Activated naive CD8-positive, alpha-beta T cell treated with anti-CD3 and anti-CD28 coated beads for 36 hours (primary cell): ENCODE results near the gene RNF207. TPM values are rescaled to one million over a fixed set of nuclear protein-coding genes. Genes with fewer than 3 reads are reported as not detected.
A peak's percentile ranks its signal among the peaks of the same experiment; 100 is the strongest.
"Not testable (repeated sequence)": the region's sequence is repeated elsewhere in the genome, so short reads cannot be mapped to it uniquely, and the experiment has no call there.

ENCODE experiments used
- DNase-seq: peaks from one replicate; pipeline ENCODE4 v3.0.0; 2021
- H3K27ac Mint-ChIP-seq: one replicate; pipeline ENCODE4 v1.8.0; 2022; ENCODE audit warnings: mild to moderate bottlenecking, moderate library complexity, mixed read lengths
- H3K27me3 Mint-ChIP-seq: one replicate; pipeline ENCODE4 v1.8.0; 2022; ENCODE audit warnings: mild to moderate bottlenecking, mixed read lengths
- H3K36me3 Mint-ChIP-seq: one replicate; pipeline ENCODE4 v1.8.0; 2021; ENCODE audit warnings: mild to moderate bottlenecking, mixed read lengths
- H3K4me1 Mint-ChIP-seq: one replicate; pipeline ENCODE4 v1.8.0; 2021; ENCODE audit warnings: mixed read lengths
- H3K4me3 Mint-ChIP-seq: one replicate; pipeline ENCODE4 v1.8.0; 2022; ENCODE audit warnings: mild to moderate bottlenecking, moderate library complexity, mixed read lengths
- H3K9me3 Mint-ChIP-seq: one replicate; pipeline ENCODE4 v1.8.0; 2022; ENCODE audit warnings: mixed read lengths
- total RNA-seq, 2 experiments: library from RNA; stranded (reverse); gene quantifications; one replicate each; pipeline ENCODE4 v1.2.3, GENCODE V29; 2021

Gene RNF207
- total RNA-seq, 2 experiments from 2014 or later = 5.0 to 6.2 TPM

DNA sequence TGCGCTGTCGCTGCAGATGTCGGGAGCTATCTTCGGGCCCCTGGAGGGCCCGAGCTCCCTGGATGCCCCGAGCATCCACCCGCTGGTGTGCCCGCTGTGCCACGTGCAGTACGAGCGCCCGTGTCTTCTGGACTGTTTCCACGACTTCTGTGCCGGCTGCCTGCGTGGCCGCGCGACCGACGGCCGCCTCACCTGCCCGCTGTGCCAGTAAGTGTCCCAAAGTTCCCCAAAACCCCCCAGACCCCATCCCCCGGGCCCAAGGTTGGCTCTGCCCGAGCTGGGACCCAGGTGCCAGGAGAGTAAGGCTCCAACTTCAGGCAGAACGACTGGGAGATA is 569 bp downstream of the RNF207 start:
- no peaks in the 10 kb centered on the region for H3K36me3 Mint-ChIP-seq
- peaks cover 37% of the 10 kb centered on the region for H3K27me3 Mint-ChIP-seq
- H3K4me3 Mint-ChIP-seq = peak overlapping the region; percentile 69
- DNase-seq = no peak
- peaks cover 7% of the 10 kb centered on the region for H3K4me1 Mint-ChIP-seq
- H3K9me3 Mint-ChIP-seq = no peaks in the 10 kb centered on the region
- no peak overlapping the region for H3K27ac Mint-ChIP-seq

DNA sequence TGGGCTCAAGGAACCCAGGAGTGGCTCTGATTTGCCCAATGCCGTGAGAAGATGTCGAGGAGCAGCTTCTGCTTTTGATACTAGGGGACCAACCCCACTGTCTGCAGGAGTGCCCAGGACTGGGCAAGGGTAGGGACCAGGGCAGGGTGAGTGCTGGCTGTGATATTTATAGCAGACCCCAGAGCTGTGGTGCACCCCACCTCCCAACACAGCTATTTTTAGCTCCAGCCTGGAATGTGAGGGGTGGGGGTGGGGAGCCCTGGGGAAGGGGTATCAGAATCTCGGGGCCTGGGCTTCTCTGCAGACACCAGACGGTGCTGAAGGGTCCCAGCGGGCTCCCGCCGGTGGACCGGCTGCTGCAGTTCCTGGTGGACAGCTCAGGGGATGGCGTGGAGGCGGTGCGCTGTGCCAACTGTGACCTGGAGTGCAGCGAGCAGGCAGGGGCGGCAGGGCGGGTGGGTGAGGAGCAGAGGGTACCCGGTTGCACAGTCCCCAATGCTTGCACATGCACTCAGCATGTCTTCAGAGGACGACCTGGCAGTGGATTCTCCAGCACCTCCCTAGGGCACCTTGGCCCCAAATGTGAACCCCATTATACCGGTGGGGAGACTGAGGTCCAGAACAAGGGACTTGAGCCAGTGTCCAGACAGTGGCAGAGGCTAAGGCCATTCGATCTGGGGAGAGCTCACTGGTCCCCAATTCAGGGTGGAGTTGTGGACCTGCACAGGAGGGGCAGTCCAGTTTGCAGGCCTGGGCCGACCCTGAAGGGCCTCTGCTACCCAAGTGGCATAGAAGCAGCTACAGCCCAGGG is 1.4 kb downstream of the RNF207 start:
- Mint-ChIP-seq H3K36me3 (no peaks in the 10 kb centered on the region), H3K4me1 (peaks cover 7% of the 10 kb centered on the region), H3K27ac (no peak overlapping the region), H3K27me3 (peaks cover 41% of the 10 kb centered on the region), H3K9me3 (no peaks in the 10 kb centered on the region), H3K4me3 (peak overlapping the region; percentile 69)
- DNase-seq = no peak

GRCh38 chr1:6207921-6208320 is 2.0 kb downstream of the RNF207 start:
- peaks cover 7% of the 10 kb centered on the region for H3K4me1 Mint-ChIP-seq
- no peak overlapping the region for H3K4me3 Mint-ChIP-seq
- no peaks in the 10 kb centered on the region for H3K36me3 Mint-ChIP-seq
- H3K27me3 Mint-ChIP-seq = peaks cover 48% of the 10 kb centered on the region
- no peak for DNase-seq
- H3K9me3 Mint-ChIP-seq = no peaks in the 10 kb centered on the region
- no peak overlapping the region for H3K27ac Mint-ChIP-seq

GRCh38 chr1:6208723-6209660 is 3.1 kb downstream of the RNF207 start:
- Mint-ChIP-seq H3K9me3 (no peaks in the 10 kb centered on the region), H3K4me1 (peaks cover 7% of the 10 kb centered on the region), H3K4me3 (no peak overlapping the region), H3K36me3 (no peaks in the 10 kb centered on the region), H3K27me3 (peaks cover 52% of the 10 kb centered on the region), H3K27ac (no peak overlapping the region)
- peak; percentile 37 for DNase-seq

GRCh38 chr1:6209661-6210580 is 4.0 kb downstream of the RNF207 start:
- peak; percentile 41 for DNase-seq
- no peaks in the 10 kb centered on the region for H3K36me3 Mint-ChIP-seq
- no peaks in the 10 kb centered on the region for H3K9me3 Mint-ChIP-seq
- no peak overlapping the region for H3K4me3 Mint-ChIP-seq
- H3K27me3 Mint-ChIP-seq = peaks cover 54% of the 10 kb centered on the region
- no peak overlapping the region for H3K27ac Mint-ChIP-seq
- H3K4me1 Mint-ChIP-seq = peaks cover 7% of the 10 kb centered on the region

DNA sequence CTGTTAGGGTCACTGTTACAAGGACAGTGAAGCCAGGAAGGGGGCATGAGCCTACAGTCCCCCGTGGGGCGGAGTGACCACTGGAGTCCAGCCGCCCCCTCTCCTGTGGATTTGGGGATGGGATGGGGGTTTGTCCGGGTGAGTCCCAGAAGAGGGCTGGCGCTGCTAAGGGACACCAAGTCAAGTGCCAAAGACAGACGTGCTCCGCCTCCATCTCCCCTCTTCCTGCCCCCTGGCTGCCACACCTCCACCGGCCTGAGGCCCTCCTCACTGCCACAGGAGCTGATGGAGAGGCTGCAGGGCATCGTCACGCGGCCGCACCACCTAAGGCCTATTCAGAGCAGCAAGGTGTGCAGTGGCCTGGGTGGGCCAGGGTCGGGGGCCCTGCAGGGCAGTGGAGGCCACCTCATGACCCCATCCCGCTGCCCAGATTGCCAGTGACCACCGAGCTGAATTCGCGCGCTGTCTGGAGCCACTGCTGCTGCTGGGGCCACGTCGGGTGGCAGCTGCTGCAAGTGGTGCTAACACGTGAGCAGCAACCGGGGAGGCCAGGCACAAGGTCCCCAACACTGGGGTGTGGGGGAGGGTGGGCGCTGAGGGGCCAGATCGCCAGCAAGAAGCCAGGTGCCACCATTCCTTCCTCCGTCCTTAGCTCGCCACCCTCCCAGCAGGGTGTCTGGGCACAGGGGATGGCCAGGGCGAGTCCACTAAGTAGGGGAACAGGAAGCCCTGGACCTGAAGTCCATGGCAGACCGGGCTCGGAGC is 4.9 kb downstream of the RNF207 start:
- Mint-ChIP-seq H3K9me3 (no peaks in the 10 kb centered on the region), H3K36me3 (no peaks in the 10 kb centered on the region), H3K4me1 (peaks cover 5% of the 10 kb centered on the region), H3K27me3 (peaks cover 60% of the 10 kb centered on the region), H3K4me3 (no peak overlapping the region), H3K27ac (no peak overlapping the region)
- DNase-seq = no peak

GRCh38 chr1:6211731-6212130 is 5.8 kb downstream of the RNF207 start:
- Mint-ChIP-seq H3K4me3 (no peak overlapping the region), H3K4me1 (peaks cover 3% of the 10 kb centered on the region), H3K27me3 (peaks cover 59% of the 10 kb centered on the region)

DNA sequence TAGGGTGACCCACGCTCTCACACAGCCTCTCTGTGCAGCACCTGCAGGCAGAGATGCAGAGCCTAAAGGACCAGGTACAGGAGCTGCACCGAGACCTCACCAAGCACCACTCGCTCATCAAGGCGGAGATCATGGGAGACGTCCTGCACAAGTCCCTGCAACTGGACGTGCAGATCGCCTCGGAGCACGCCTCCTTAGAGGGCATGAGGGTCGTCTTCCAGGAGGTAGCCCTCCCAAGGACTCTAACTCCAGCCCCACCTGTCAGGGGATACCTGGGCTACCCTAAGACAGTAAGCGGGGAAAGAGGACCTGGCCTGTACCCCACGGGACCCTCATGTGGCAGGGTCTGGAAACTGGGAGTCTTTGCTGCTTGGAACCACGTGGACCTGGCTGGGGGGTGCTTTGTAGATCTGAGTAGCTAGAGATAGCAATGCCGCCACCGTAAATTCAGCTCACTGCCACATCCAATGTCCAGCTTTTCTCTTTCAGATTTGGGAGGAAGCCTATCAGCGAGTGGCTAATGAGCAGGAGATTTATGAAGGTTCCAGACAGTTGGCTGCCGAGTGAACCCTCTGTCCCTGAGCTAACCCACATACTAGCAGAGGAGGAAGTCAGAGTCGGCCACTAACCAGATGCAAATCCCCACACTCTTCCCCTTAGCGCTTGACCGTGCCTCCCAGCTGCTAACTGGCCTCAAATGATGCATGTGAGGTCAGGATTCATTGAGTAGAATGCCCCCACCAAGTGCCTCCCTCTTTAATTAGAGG is 6.5 kb downstream of the RNF207 start:
- H3K4me1 Mint-ChIP-seq = peaks cover 3% of the 10 kb centered on the region
- no peak for DNase-seq
- no peak overlapping the region for H3K27ac Mint-ChIP-seq
- H3K4me3 Mint-ChIP-seq = no peak overlapping the region
- H3K27me3 Mint-ChIP-seq = peaks cover 53% of the 10 kb centered on the region
- H3K36me3 Mint-ChIP-seq = no peaks in the 10 kb centered on the region
- no peaks in the 10 kb centered on the region for H3K9me3 Mint-ChIP-seq

More at GRCh38 chr1:6211731-6212130, 5.8 kb downstream of the RNF207 start:
- Mint-ChIP-seq H3K36me3 (no peaks in the 10 kb centered on the region), H3K27ac (no peak overlapping the region), H3K9me3 (no peaks in the 10 kb centered on the region)
- no peak for DNase-seq

- peaks cover 14% of the 10 kb centered on the region for H3K27me3 Mint-ChIP-seq
- DNase-seq = no peak
- H3K4me3 Mint-ChIP-seq = no peak overlapping the region
- H3K27ac Mint-ChIP-seq = no peak overlapping the region
- no peaks in the 10 kb centered on the region for H3K36me3 Mint-ChIP-seq
- H3K9me3 Mint-ChIP-seq = no peaks in the 10 kb centered on the region
- H3K4me1 Mint-ChIP-seq = no peaks in the 10 kb centered on the region
Observed at GRCh38 chr1:6218375-6219164, 12.7 kb downstream of the RNF207 start.

- not testable (repeated sequence) for DNase-seq, H3K4me3 Mint-ChIP-seq, H3K36me3 Mint-ChIP-seq, H3K4me1 Mint-ChIP-seq, H3K27ac Mint-ChIP-seq, H3K9me3 Mint-ChIP-seq
- H3K27me3 Mint-ChIP-seq = peaks cover 12% of the 10 kb centered on the region
Observed at GRCh38 chr1:6219641-6220040, 13.7 kb downstream of the RNF207 start.

GRCh38 chr1:6220236-6220635 is 14.3 kb downstream of the RNF207 start:
- Mint-ChIP-seq H3K4me3 (no peak overlapping the region), H3K9me3 (no peaks in the 10 kb centered on the region), H3K27ac (no peak overlapping the region), H3K36me3 (peaks cover 6% of the 10 kb centered on the region), H3K27me3 (peaks cover 8% of the 10 kb centered on the region), H3K4me1 (no peaks in the 10 kb centered on the region)
- DNase-seq = no peak

GRCh38 chr1:6221210-6221784 is 15.4 kb downstream of the RNF207 start:
- no peak for DNase-seq
- peaks cover 10% of the 10 kb centered on the region for H3K36me3 Mint-ChIP-seq
- no peak overlapping the region for H3K27ac Mint-ChIP-seq
- no peak overlapping the region for H3K4me3 Mint-ChIP-seq
- H3K27me3 Mint-ChIP-seq = no peaks in the 10 kb centered on the region
- no peaks in the 10 kb centered on the region for H3K9me3 Mint-ChIP-seq
- H3K4me1 Mint-ChIP-seq = no peaks in the 10 kb centered on the region

GRCh38 chr1:6222636-6223035 is 16.7 kb downstream of the RNF207 start:
- Mint-ChIP-seq H3K4me1 (peaks cover 2% of the 10 kb centered on the region), H3K9me3 (no peaks in the 10 kb centered on the region), H3K27ac (no peak overlapping the region), H3K36me3 (peaks cover 11% of the 10 kb centered on the region), H3K27me3 (no peaks in the 10 kb centered on the region), H3K4me3 (no peak overlapping the region)
- no peak for DNase-seq
